Body of pancreas (tissue), 4 donors: ENCODE measurements around the gene WIF1.

ENCODE experiments used
- CTCF ChIP-seq, 7 experiments: fragments of 450-650 bp in 4 of 7; fragments of 200-600 bp in 3 of 7; sonication (generic) in 3 of 7; IDR thresholded peaks; one replicate each; pipeline ENCODE4 v1.5.1; 2016 to 2019; ENCODE audit warnings: antibody characterized with exemption in 7 of 7
- POLR2A ChIP-seq, 3 donors: fragments of 450-650 bp; IDR thresholded peaks; one replicate each; pipeline ENCODE4 v1.6.1; 2016; ENCODE audit warnings: antibody characterized with exemption in 3 of 3, mild to moderate bottlenecking in 2 of 3

- no peak for TF ChIP-seq POLR2A (IDR thresholded peaks at IDR 0.05)
- no peak for TF ChIP-seq CTCF (IDR thresholded peaks at IDR 0.05)
These were observed 2.0 kb downstream of the WIF1 start for GRCh38 chr12:65119063-65119462.
